GM20431 (cell line): Measurements from ENCODE around the gene HTN3.

Experiments used
- in situ Hi-C: fragments of 300-500 bp; cut with MseI, MboI; formaldehyde crosslinking; loops from one replicate; pipeline ENCODE4 v1.15.0; 2020; ENCODE audit warnings: low sequenced_read_pairs; ENCODE audit not compliant: unreplicated experiment

HTN3 gene

DNA sequence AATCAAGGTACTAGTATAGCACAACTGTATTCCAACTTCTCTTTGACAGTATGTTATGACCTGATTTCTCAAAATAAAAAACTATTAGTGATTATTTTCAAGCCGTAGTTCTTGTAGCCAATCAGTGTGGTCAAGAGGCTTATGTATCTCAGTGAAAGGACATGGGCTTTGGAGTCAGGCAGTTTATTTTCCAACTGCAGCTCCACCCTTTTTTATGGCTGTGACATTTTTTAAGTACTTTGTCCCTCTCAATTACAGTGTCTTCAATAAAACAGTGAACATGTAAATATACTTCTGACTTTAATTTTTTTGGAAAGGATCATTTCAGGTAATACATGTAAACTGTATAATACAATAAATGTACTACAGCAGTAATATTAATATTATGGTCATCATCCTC lies 51.9 kb downstream of the HTN3 start:
- in situ Hi-C loops: no loop called here
